Activated CD4-positive, CD25-positive, alpha-beta regulatory T cell treated with anti-CD3 and anti-CD28 coated beads, Interleukin-2, amount 50 U/mL, for 16 hours (primary cell): ENCODE measurements around the gene EPN2.

Source experiments
- DNase-seq: peaks from one replicate; pipeline ENCODE4 v3.0.0-alpha.2; 2020; ENCODE audit warnings: low read depth, low spot score

The EPN2 gene

DNA sequence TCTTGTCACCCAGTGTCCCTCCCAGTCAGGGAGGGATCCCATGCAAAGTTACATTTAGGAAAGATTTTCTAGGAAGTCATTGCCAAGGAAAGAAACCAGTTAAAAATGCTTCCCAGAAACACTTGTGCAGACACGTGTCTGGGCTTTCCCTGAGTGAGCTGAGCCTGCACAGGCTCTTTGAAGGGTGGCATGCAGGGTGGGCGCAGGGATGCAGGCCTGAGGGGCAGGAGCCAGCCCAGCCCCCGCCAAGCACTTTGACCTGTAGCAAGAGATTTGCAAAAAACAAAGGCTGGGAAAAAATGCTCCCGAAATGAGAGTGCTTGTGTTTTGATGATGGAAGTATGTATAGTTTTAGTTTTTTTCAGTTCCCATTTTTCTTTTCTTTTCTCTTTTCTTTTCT lies 73.0 kb downstream of the EPN2 start:
- no peak for DNase-seq

DNA sequence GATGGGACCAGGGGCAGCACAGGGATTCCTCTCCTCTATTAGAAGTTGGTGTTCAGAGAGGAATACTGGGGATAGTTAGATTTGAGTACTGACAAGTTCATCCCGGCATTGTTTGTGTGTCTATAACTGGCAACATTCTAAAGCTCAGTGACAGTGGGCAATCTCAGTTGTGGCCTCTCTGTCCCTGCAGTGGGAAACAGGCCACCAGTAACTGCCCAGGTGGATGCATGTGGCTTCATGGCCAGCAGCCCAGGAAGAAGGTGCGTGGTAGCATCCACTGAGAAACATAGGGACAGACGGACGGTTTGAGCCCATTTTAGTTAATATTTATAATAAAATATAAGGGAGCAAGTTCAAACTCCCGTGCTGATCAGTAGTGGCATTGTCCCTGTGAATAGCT lies 73.8 kb downstream of the EPN2 start:
- no peak for DNase-seq

DNA sequence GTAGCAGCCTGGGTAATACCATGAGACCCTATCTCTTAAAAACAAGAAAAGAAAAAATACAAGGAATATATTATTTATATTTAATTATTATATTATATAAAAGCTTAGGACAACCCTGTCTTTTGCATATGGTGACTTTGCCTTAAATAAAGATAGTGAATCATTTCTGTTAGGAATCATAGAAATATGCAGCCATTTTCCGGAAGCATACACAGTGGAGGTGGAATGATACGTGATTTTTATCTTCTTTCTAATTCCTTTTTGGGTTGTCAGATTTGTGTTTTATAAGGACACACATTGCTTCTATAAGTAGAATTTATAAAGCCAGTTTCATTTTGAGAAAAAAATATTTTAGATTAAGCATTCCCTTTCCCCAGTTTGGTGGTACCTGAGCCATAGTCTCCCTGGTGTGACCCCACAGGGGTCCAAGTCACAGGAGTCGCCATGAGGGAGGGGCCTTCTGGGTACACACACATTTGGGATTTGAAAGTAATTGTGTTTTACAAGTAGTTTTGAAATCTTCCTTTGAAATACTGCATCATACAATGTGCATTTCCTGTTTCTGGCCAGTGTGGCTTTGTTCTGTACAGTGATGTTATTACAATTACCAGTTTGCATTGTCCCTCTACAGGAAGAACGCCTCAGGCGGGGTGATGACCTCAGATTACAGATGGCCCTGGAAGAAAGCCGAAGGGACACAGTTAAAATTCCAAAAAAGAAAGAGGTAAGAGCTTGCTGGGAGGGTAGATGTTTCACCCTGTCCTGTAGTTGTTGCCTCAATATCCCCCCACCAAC lies 74.5 kb downstream of the EPN2 start:
- no peak for DNase-seq

DNA sequence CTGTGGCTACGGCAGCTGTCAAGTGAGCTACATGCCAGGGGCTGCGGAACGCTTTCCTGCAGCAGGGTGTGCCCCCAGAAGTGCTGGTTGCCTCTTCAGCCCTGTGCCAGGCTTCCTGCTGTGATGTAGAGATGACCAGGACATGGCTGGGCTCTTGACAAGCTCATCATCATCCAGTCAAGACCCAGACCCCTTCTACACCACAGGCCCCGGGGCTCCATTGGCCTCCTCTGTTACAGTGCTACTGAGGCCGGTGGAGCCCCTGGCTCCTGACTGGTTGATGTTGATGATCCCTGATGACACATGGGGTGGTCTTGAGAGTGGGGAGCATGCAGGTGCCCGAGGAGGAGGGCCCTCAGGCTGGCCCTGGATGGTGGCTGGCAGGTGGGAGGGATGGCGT lies 75.2 kb downstream of the EPN2 start:
- no peak for DNase-seq

DNA sequence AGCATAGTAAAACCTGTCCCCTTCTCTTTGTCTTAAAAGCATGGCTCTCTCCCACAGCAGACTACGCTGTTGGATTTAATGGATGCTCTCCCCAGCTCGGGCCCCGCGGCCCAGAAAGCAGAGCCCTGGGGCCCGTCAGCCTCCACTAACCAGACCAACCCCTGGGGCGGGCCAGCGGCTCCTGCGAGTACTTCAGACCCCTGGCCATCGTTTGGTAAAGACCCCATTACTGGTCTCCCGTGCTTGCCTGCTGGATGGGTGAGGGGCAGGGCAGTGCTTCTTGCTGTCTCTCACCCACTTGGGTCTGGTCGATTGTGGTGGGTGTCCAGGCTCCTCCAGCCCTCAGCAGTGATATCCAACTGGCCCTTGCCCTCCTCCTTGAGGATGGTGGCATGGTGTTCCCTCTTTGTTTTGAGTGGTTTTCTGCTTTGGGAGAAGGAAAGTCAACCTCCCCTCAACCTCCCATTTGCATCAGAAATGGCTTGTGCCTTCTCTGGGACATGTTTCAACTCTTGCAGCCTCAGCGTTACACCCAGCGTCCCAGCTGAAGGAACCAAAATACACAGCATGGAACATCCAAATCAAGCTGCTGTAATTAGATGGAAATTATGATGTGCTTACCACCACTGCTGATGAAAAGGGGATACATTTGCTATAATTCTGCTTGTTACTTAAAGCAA lies 76.0 kb downstream of the EPN2 start:
- DNase-seq: no peak

DNA sequence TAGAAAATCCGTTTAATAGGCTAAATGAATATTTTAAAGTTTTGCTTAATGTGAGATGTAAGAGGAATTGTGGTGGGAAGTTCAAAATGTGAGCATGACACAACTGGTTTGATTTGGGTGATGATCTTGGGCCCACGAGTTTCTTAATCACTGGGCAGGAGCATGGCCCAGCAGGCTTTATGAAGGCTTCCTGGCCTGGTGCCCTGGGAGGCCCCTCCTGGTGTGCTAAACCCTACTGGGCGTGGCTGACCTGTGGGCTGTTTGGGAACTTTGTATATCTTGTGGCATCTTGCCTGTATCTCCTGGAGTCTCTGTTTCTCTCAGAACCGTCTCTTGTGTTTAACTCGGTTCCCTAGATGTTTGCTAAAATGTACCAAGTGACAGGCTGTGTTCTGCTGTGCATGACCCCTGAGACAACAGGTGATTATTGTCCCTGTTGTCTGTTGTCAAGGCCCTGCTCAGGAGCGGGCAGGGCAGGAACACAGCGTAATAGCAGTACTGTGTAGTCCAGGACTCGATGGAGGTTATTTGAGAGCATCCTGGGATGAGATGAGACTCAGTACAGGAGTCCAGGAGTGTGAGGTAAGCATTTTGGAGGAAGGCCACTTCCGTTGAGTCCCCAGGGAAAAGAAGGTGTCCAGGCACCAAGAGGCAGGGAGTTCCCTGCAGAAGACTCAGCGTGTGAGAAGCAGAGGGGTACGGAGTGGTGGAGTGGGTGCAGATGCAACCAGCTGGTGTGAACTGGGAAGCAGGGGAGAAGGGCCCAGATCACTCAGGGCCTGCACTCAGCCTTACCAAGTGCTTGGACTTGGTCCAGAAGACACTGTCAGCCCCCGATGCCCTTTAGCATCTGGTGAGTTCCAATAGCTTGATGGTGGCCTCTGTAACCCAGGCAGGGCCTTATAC lies 76.8 kb downstream of the EPN2 start:
- no peak for DNase-seq

DNA sequence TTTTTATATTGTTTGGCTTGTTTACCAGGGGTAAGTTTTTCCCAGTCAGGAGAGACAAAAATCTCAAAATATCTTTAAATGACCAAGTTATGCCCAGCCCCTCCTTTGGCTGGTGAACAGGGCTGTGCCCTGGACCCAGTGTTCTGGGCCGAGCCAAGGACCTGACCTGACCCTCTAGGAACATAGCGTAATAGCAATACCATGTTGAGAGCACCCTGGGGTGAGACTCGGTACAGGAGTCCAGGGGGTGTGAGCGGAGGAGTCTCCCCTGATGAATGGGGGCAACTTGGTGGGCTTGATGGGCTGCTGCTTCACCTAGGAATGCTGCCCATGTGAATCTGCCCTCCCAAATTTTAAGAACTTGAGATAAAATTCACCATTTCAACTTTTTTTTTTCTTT lies 77.9 kb downstream of the EPN2 start:
- no peak for DNase-seq

DNA sequence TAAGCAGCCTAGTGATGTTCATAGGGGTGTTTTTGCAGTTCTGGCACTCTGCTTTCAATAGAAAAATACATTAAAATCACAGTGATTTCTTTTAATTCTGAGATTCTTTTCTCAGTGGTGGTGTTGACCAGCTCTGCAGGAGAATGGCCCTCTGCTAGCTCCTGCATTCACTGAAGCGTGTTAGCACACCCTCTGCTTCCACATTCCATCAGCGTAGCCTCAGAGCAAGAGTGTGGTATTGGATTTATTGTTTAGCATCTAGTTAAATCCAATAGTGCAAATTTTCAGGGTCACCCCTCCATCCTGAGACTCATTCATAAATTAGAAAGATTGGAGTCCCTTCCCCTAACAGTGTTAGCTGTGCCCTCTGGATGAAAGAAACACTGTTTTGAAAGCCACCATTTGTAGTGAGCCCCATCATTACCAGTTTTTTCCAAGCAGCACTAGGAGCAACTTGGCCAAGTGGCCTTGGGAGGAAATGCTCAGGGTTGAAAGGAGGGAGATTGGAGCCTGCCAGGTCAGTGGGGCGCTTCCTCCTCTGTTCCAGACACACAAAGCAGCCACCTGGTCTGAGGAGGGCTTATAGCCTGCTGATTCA lies 79.7 kb downstream of the EPN2 start:
- no peak for DNase-seq

DNA sequence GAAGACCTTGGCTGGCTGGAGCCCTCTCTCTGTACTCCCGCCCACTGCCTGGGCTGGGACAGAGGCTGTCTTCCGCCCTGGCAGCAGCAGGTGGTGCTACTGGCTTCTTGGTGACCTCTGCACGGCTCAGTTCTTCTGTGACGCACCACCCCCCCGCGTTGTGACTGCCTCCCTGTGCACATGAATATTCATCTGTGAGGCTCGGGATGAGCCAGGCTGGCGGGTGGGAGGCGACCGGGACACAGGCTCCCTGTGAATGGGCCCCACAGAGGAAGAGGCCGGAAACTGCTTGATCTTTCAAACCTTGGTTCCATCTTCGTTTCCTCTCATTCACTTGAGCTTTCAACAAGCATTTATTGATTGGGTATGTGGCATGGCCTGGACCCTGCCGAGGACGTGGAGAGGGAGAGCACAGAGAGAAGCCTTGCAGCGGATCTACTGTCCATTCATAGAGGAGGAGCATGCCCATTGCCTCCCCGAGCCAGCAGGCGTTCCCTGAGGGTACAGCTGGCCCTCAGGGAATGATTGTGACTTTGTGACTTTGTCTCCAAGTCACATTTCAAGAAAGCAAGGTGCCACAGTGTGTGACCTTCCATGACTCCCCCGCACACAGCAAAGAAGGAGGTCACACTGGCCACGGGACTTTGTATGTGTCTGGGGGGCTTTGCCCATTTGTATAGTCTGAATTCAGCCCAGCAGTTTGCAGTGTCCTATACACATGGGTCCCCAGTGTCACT lies 80.4 kb downstream of the EPN2 start:
- DNase-seq: no peak

DNA sequence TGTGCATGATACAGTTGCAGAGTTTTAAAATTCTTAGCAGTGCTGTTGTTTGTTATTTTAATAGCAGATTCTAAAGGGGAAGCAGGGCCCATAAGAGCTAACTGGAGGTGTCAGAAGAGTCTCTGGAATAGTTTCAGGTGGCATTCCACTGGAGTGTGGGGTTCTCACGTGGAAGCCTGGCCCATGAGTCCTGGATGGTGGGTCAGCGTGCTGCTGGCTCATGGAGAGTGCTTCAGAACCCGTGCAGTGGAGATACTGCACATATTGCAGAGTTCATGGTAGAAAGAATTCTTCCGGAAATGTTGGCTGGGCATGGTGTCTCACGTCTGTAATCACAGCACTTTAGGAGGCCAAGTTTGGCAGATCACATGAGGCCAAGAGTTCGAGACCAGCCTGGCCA lies 81.4 kb downstream of the EPN2 start:
- DNase-seq: no peak

DNA sequence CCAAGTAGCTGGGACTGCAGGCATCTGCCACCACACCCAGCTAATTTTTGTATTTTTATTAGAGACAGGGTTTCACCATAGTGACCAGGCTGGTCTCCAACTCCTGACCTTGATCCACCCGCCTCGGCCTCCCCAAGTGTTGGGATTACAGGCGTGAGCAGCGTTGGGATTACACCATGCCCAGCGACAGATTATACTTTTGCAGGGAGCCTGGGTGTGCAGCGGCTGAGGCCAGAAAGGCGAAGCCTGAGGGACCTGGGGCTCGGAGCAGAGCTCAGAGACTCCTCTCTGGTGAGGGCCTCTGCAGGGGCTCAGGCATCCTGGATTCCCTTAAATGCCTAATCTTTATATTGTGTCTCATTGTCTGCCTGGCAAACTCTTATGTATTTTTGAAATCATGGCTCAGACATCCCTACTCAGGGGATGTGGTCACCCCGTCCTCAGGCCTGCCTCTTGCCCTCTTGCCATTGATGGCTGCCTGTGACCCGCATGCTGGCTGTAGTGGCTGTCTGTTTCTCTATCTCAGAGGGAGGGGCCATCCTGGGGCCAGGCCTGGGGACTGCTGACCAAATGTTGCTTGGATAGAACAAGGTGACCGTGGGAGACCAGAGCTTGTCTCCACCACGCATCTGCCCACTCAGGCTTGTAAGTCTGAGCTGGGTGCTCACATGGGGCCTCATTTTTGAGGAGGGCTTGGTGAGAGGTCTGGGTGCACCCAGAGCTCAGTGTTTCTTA lies 82.8 kb downstream of the EPN2 start:
- no peak for DNase-seq

DNA sequence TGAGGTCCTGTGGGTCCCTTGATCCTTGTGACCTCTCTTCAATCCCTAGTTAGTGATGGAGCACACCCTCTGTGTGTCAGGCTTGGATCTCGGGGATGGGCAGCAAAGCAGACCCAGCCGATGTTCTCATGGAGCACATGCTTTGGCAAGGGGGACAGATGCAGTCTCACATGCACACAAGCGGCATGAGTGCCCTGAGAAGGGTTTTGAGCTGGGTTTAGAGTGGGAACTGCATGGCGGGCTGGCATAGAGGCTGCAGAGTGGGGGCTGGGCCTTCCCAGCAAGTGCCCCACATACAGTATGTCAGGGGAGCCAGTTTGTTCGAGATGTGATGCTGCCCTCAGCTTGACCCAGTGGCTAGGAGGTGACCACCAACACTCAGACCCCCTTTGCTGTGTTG lies 83.7 kb downstream of the EPN2 start:
- no peak for DNase-seq

DNA sequence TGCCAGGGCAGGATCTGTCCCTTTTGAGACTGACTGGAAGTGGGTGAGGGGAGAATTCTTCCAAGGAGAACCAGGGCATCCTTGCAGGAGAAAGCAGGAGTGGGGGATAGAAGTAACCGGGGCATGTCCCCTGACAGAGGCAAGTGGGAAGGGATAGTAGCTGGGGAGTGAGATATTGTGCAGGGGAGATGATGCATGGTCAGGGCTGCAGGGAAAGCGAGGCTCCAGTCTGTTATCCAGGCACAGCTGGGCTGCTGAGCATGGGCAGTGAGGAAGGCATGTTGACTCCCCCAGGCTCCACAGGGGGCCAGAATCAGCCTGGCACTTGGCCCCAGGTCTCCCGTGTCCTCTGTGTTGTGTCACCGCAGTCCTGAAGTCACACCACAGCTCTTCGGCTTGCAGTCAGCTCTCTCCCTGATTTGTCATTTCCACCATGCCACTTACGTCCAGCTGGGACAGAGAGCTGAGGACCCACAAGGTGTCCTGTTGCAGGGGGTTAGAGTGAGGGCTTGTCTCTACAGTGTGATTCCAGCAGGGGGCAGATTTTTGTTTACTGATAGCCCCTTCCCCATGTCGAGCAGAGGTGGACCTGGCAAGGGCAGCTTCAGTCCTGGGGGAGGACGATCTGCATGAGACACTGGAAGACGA lies 84.4 kb downstream of the EPN2 start:
- no peak for DNase-seq

DNA sequence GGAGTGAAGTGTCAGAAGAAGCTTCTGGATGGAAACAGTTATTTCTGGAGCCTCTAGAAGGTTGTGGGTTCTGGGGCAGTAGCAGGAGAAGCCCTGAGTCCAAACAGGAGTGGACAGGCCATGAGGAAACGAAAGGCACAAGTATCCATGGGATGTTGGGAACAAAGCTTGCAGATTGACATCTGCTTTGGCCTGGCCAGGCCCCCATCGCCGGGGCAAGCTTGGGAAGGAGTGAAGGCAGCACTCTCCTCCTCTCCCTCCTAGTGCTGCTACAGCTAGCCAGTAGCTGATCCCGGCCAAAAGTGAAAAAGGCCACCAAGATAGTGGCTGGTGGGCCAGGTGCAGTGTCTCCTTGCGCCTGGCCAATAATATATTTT lies 85.0 kb downstream of the EPN2 start:
- no peak for DNase-seq

DNA sequence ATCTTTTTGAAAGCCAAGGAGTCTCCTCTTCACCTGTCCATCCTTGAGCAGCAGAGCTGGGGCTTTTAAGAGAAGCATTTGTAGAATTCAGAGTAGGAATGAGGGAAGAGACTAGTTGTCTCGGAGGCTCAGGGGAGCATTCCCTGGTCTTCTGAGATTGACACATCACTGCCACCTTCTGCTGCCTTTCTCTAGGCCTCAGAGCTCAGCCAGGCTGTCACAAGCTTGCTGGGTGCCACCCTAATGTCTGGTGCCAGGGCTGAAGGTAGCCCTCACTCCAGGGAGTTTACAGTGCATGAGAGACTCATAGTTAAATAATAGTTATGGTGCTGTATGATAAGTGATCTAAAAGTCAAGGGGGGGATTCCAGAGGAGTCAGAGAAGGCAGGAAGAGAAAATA lies 85.7 kb downstream of the EPN2 start:
- no peak for DNase-seq

DNA sequence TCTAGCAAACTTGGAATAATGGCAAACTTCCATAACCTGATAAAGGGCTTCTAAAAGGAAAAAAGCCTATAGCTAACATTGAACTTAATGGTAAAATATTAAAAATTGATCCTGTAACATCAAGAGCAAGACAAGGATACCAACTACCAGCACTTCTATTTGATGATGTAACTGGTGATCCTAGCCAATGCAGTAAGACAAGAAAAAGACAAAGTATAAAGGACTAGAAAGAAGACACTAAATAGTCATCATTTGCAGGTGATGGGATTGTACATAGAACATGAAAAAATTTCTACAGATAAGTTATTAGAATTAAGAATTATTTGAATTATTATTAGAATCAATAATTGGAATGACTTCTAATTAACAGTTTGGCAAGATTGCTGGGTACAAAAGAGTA lies 88.4 kb downstream of the EPN2 start:
- DNase-seq: no peak

DNA sequence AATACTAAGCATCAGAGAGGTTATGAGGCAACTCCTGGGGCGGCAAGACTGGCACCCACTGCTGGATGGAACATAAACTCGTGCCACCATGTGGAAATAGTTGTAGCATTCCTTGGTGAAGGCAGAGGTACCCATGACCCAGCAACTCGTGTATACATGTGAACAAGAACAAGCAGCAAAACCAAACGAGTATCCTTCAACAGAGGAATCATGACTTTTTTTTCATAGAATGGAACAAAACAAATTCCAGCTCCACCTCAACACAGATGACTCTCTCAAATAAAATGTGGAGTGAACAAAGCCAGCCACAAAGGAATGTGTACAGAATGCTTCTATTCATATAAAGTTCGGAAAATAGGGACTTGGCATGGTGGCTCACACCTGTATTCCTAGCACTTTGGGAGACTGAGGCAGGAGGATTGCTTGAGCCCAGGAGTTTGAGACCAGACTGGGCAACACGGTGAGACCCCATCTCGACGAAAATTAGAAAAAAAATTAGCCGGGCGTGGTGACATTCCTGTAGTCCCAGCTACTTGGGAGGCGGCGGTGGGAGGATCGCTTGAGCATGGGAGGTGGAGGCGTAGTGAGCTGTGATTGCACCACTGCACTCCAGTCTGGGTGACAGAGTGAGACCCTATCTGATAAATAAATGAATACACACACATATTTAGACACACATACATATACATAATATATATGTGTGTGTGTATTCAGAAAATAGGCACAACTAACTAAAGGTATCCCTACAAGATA lies 90.0 kb downstream of the EPN2 start:
- no peak for DNase-seq

DNA sequence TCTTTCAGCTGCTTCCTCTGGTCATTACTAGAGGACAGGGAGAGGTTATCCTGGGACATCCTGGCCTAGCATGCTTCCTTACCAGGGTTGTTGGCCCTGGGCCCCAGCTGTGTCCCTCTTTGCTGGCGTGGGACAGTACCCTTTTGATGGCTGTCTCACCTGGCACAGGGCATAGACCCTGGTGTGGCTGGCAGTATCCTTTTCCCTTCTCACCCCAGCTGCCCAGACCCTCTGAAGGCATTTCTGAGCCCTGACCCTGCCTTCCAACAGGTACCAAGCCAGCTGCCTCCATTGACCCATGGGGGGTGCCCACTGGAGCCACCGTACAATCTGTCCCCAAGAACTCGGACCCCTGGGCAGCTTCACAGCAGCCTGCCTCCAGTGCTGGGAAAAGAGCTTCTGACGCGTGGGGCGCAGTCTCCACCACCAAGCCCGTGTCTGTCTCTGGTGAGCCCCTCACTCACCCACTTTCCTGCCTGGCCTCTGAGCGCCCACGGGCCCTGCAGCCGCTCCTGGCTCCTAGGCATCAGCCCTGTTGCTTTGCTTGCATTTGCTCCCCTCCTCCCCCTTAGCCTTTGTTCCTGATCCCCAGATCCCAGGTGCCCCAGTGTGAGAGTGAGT lies 91.4 kb downstream of the EPN2 start:
- no peak for DNase-seq

DNA sequence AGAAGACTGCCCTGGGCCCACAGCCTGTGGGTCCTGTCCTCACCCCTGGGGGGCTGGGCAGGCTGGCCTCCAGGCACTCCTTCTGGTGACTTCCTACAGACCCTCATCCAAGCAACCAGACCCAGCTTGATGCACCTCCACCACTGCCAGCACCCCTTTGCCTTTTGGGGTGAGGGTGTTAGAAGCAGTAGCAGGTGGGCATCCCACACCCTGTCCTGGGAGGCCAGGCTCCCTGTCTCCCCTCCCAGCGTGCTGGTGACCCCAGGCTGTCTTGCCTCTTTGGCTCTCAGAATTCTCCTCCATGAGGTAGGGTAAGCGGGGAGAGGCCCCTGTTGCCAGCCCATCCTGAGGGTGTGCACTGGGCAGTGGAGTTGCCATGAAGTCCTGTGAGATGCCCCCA lies 92.0 kb downstream of the EPN2 start:
- DNase-seq: no peak
